ENCODE data around the gene CKAP2.
"Not testable (repeated sequence)": the region's sequence is repeated elsewhere in the genome, so short reads cannot be mapped to it uniquely, and the experiment has no call there.

The CKAP2 gene

GRCh38 chr13:52487078-52487477, 31.8 kb downstream of the CKAP2 start:
- H2BK5ac ChIP-seq (ENCODE audit: low read depth, low read length, poor library complexity); H3K79me2 ChIP-seq (ENCODE audit: control insufficient read depth, insufficient read depth, low read length, poor library complexity); DNase-seq; H2BK12ac ChIP-seq (ENCODE audit: low read length); H3K9me3 ChIP-seq (ENCODE audit: insufficient read depth, low read depth, low read length); H3K14ac ChIP-seq (ENCODE audit: low read length); H4K12ac ChIP-seq (ENCODE audit: low read depth, low read length); H3K4me2 ChIP-seq (ENCODE audit: low read length); H3K4me3 ChIP-seq (ENCODE audit: low read depth, low read length); H2BK120ac ChIP-seq (ENCODE audit: insufficient read depth, low read length, poor library complexity); H3K4ac ChIP-seq (ENCODE audit: low read depth, low read length); H3K27me3 ChIP-seq (ENCODE audit: insufficient read depth, low read length); H2AK5ac ChIP-seq (ENCODE audit: low read length); H3K23ac ChIP-seq (ENCODE audit: low read length); H3K27ac ChIP-seq (ENCODE audit: low read depth, low read length); H3K79me1 ChIP-seq (ENCODE audit: low read length); H3K18ac ChIP-seq (ENCODE audit: low read length); H3K9ac ChIP-seq (ENCODE audit: low read length); H2AFZ ChIP-seq (ENCODE audit: insufficient read depth, low read length, poor library complexity); H3K36me3 ChIP-seq (ENCODE audit: control insufficient read depth in 1 of 2, insufficient read depth in 2 of 2, low read length in 2 of 2); H3K4me1 ChIP-seq (ENCODE audit: control insufficient read depth in 1 of 2, insufficient read depth in 2 of 2, low read length in 2 of 2); H4K8ac ChIP-seq (ENCODE audit: low read depth, low read length); H4K91ac ChIP-seq (ENCODE audit: low read depth, low read length): not testable (repeated sequence)
- WGBS (ENCODE audit: extremely low coverage, insufficient coverage, insufficient read length), result no CpG with 5 or more reads among the region's 2 CpGs

GRCh38 chr13:52488763-52489162, 33.5 kb downstream of the CKAP2 start:
- not testable (repeated sequence) for H3K4me2 ChIP-seq (ENCODE audit: low read length); DNase-seq

GRCh38 chr13:52491015-52491414, 35.7 kb downstream of the CKAP2 start:
- no CpG with 5 or more reads among the region's 5 CpGs for WGBS (ENCODE audit: extremely low coverage, insufficient coverage, insufficient read length)

More at GRCh38 chr13:52488763-52489162, 33.5 kb downstream of the CKAP2 start:
- not testable (repeated sequence) for H2BK12ac ChIP-seq (ENCODE audit: low read length); H3K18ac ChIP-seq (ENCODE audit: low read length); H2BK120ac ChIP-seq (ENCODE audit: insufficient read depth, low read length, poor library complexity); H2AFZ ChIP-seq (ENCODE audit: insufficient read depth, low read length, poor library complexity); H3K79me1 ChIP-seq (ENCODE audit: low read length); H3K36me3 ChIP-seq (ENCODE audit: control insufficient read depth in 1 of 2, insufficient read depth in 2 of 2, low read length in 2 of 2); H3K9me3 ChIP-seq (ENCODE audit: insufficient read depth, low read depth, low read length); H2AK5ac ChIP-seq (ENCODE audit: low read length); H2BK5ac ChIP-seq (ENCODE audit: low read depth, low read length, poor library complexity); H3K4me1 ChIP-seq (ENCODE audit: control insufficient read depth in 1 of 2, insufficient read depth in 2 of 2, low read length in 2 of 2); H4K12ac ChIP-seq (ENCODE audit: low read depth, low read length); H3K9ac ChIP-seq (ENCODE audit: low read length); H3K27me3 ChIP-seq (ENCODE audit: insufficient read depth, low read length); H3K27ac ChIP-seq (ENCODE audit: low read depth, low read length); H3K4me3 ChIP-seq (ENCODE audit: low read depth, low read length); H3K14ac ChIP-seq (ENCODE audit: low read length); H3K79me2 ChIP-seq (ENCODE audit: control insufficient read depth, insufficient read depth, low read length, poor library complexity); H4K8ac ChIP-seq (ENCODE audit: low read depth, low read length); H3K4ac ChIP-seq (ENCODE audit: low read depth, low read length); H4K91ac ChIP-seq (ENCODE audit: low read depth, low read length); H3K23ac ChIP-seq (ENCODE audit: low read length)
- no CpG with 5 or more reads among the region's 22 CpGs for WGBS (ENCODE audit: extremely low coverage, insufficient coverage, insufficient read length)

GRCh38 chr13:52494241-52494640, 39.0 kb downstream of the CKAP2 start:
- H4K91ac ChIP-seq (ENCODE audit: low read depth, low read length); H3K4me2 ChIP-seq (ENCODE audit: low read length); H4K12ac ChIP-seq (ENCODE audit: low read depth, low read length); H3K23ac ChIP-seq (ENCODE audit: low read length); H3K79me2 ChIP-seq (ENCODE audit: control insufficient read depth, insufficient read depth, low read length, poor library complexity); H3K9me3 ChIP-seq (ENCODE audit: insufficient read depth, low read depth, low read length); H3K18ac ChIP-seq (ENCODE audit: low read length); H4K8ac ChIP-seq (ENCODE audit: low read depth, low read length); H3K79me1 ChIP-seq (ENCODE audit: low read length); H2BK12ac ChIP-seq (ENCODE audit: low read length); DNase-seq; H3K27me3 ChIP-seq (ENCODE audit: insufficient read depth, low read length); H3K27ac ChIP-seq (ENCODE audit: low read depth, low read length); H3K4me1 ChIP-seq (ENCODE audit: control insufficient read depth in 1 of 2, insufficient read depth in 2 of 2, low read length in 2 of 2); H3K36me3 ChIP-seq (ENCODE audit: control insufficient read depth in 1 of 2, insufficient read depth in 2 of 2, low read length in 2 of 2); H3K4me3 ChIP-seq (ENCODE audit: low read depth, low read length); H2AK5ac ChIP-seq (ENCODE audit: low read length); H2BK5ac ChIP-seq (ENCODE audit: low read depth, low read length, poor library complexity); H2AFZ ChIP-seq (ENCODE audit: insufficient read depth, low read length, poor library complexity); H3K14ac ChIP-seq (ENCODE audit: low read length); H3K4ac ChIP-seq (ENCODE audit: low read depth, low read length); H2BK120ac ChIP-seq (ENCODE audit: insufficient read depth, low read length, poor library complexity); H3K9ac ChIP-seq (ENCODE audit: low read length): not testable (repeated sequence)
- WGBS (ENCODE audit: extremely low coverage, insufficient coverage, insufficient read length), result no CpG with 5 or more reads among the region's 5 CpGs

More at GRCh38 chr13:52491015-52491414, 35.7 kb downstream of the CKAP2 start:
- H3K4me1 ChIP-seq (ENCODE audit: control insufficient read depth in 1 of 2, insufficient read depth in 2 of 2, low read length in 2 of 2); H3K14ac ChIP-seq (ENCODE audit: low read length); H2AFZ ChIP-seq (ENCODE audit: insufficient read depth, low read length, poor library complexity); H3K27me3 ChIP-seq (ENCODE audit: insufficient read depth, low read length); H3K18ac ChIP-seq (ENCODE audit: low read length); H2AK5ac ChIP-seq (ENCODE audit: low read length); H3K36me3 ChIP-seq (ENCODE audit: control insufficient read depth in 1 of 2, insufficient read depth in 2 of 2, low read length in 2 of 2); H3K9me3 ChIP-seq (ENCODE audit: insufficient read depth, low read depth, low read length); H2BK12ac ChIP-seq (ENCODE audit: low read length); H3K9ac ChIP-seq (ENCODE audit: low read length); H3K79me1 ChIP-seq (ENCODE audit: low read length); H3K4ac ChIP-seq (ENCODE audit: low read depth, low read length); H4K12ac ChIP-seq (ENCODE audit: low read depth, low read length); H3K27ac ChIP-seq (ENCODE audit: low read depth, low read length); H2BK120ac ChIP-seq (ENCODE audit: insufficient read depth, low read length, poor library complexity); H4K8ac ChIP-seq (ENCODE audit: low read depth, low read length); DNase-seq; H3K4me2 ChIP-seq (ENCODE audit: low read length); H3K23ac ChIP-seq (ENCODE audit: low read length); H3K79me2 ChIP-seq (ENCODE audit: control insufficient read depth, insufficient read depth, low read length, poor library complexity); H3K4me3 ChIP-seq (ENCODE audit: low read depth, low read length); H4K91ac ChIP-seq (ENCODE audit: low read depth, low read length); H2BK5ac ChIP-seq (ENCODE audit: low read depth, low read length, poor library complexity): not testable (repeated sequence)

All from trophoblast cell (in vitro differentiated cells and primary cell).